ENCODE data around the gene THEMIS.

The THEMIS gene

GRCh38 chr6:127918506-127919427 lies 17.9 kb upstream of the THEMIS start:
- Histone ChIP-seq H3K4me1 (ENCODE audit: control insufficient read depth in 5 of 5, insufficient read depth in 5 of 5, low read length in 5 of 5) (no peaks in the 10 kb centered on the region), H3K9me3 (ENCODE audit: control insufficient read depth in 5 of 5, low read length in 5 of 5) (no peaks in the 10 kb centered on the region), H3K36me3 (ENCODE audit: control insufficient read depth in 5 of 5, insufficient read depth in 5 of 5, low read length in 5 of 5) (no peaks in the 10 kb centered on the region), H3K27ac (ENCODE audit: low read depth, low read length) (no peak overlapping the region), H3K4me3 (ENCODE audit: low read depth in 1 of 5, low read length in 5 of 5) (no peak overlapping the region), H3K27me3 (ENCODE audit: control insufficient read depth in 5 of 5, insufficient read depth in 4 of 5, low read length in 5 of 5) (no peaks in the 10 kb centered on the region), H3K9ac (ENCODE audit: low read length in 5 of 5) (no peak overlapping the region)

- H3K4me1 ChIP-seq (ENCODE audit: control insufficient read depth in 5 of 5, insufficient read depth in 5 of 5, low read length in 5 of 5) = no peaks in the 10 kb centered on the region
- H3K4me3 ChIP-seq (ENCODE audit: low read depth in 1 of 5, low read length in 5 of 5) = no peak overlapping the region
- no peaks in the 10 kb centered on the region for H3K27me3 ChIP-seq (ENCODE audit: control insufficient read depth in 5 of 5, insufficient read depth in 4 of 5, low read length in 5 of 5)
- H3K9me3 ChIP-seq (ENCODE audit: control insufficient read depth in 5 of 5, low read length in 5 of 5) = no peaks in the 10 kb centered on the region
- H3K36me3 ChIP-seq (ENCODE audit: control insufficient read depth in 5 of 5, insufficient read depth in 5 of 5, low read length in 5 of 5) = no peaks in the 10 kb centered on the region
- H3K27ac ChIP-seq (ENCODE audit: low read depth, low read length) = no peak overlapping the region
- no peak overlapping the region for H3K9ac ChIP-seq (ENCODE audit: low read length in 5 of 5)
Observed at GRCh38 chr6:127917766-127918165, 16.9 kb upstream of the THEMIS start.

- Histone ChIP-seq H3K4me3 (ENCODE audit: low read depth in 1 of 5, low read length in 5 of 5) (no peak overlapping the region), H3K9me3 (ENCODE audit: control insufficient read depth in 5 of 5, low read length in 5 of 5) (peaks cover 0 to 4% (median 0%) of the 10 kb centered on the region in 5 donors)
Observed at GRCh38 chr6:127914240-127914639, 13.4 kb upstream of the THEMIS start.

GRCh38 chr6:127912914-127913313 lies 12.1 kb upstream of the THEMIS start:
- Histone ChIP-seq H3K9me3 (ENCODE audit: control insufficient read depth in 5 of 5, low read length in 5 of 5) (peaks cover 0 to 6% (median 2%) of the 10 kb centered on the region in 5 donors), H3K4me3 (ENCODE audit: low read depth in 1 of 5, low read length in 5 of 5) (no peak overlapping the region), H3K36me3 (ENCODE audit: control insufficient read depth in 5 of 5, insufficient read depth in 5 of 5, low read length in 5 of 5) (no peaks in the 10 kb centered on the region)

More at GRCh38 chr6:127914240-127914639, 13.4 kb upstream of the THEMIS start:
- H3K9ac ChIP-seq (ENCODE audit: low read length in 5 of 5) = no peak overlapping the region
- H3K27me3 ChIP-seq (ENCODE audit: control insufficient read depth in 5 of 5, insufficient read depth in 4 of 5, low read length in 5 of 5) = no peaks in the 10 kb centered on the region
- H3K36me3 ChIP-seq (ENCODE audit: control insufficient read depth in 5 of 5, insufficient read depth in 5 of 5, low read length in 5 of 5) = no peaks in the 10 kb centered on the region
- no peak overlapping the region for H3K27ac ChIP-seq (ENCODE audit: low read depth, low read length)
- H3K4me1 ChIP-seq (ENCODE audit: control insufficient read depth in 5 of 5, insufficient read depth in 5 of 5, low read length in 5 of 5) = no peaks in the 10 kb centered on the region

GRCh38 chr6:127907960-127908640 lies 7.2 kb upstream of the THEMIS start:
- H3K4me1 ChIP-seq (ENCODE audit: control insufficient read depth in 5 of 5, insufficient read depth in 5 of 5, low read length in 5 of 5) = no peaks in the 10 kb centered on the region
- H3K9me3 ChIP-seq (ENCODE audit: control insufficient read depth in 5 of 5, low read length in 5 of 5) = peaks cover 0 to 6% (median 2%) of the 10 kb centered on the region in 5 donors
- H3K27me3 ChIP-seq (ENCODE audit: control insufficient read depth in 5 of 5, insufficient read depth in 4 of 5, low read length in 5 of 5) = no peaks in the 10 kb centered on the region
- H3K36me3 ChIP-seq (ENCODE audit: control insufficient read depth in 5 of 5, insufficient read depth in 5 of 5, low read length in 5 of 5) = no peaks in the 10 kb centered on the region
- H3K4me3 ChIP-seq (ENCODE audit: low read depth in 1 of 5, low read length in 5 of 5) = no peak overlapping the region
- H3K9ac ChIP-seq (ENCODE audit: low read length in 5 of 5) = no peak overlapping the region
- H3K27ac ChIP-seq (ENCODE audit: low read depth, low read length) = no peak overlapping the region

More at GRCh38 chr6:127912914-127913313, 12.1 kb upstream of the THEMIS start:
- H3K27ac ChIP-seq (ENCODE audit: low read depth, low read length) = no peak overlapping the region
- H3K4me1 ChIP-seq (ENCODE audit: control insufficient read depth in 5 of 5, insufficient read depth in 5 of 5, low read length in 5 of 5) = no peaks in the 10 kb centered on the region
- no peaks in the 10 kb centered on the region for H3K27me3 ChIP-seq (ENCODE audit: control insufficient read depth in 5 of 5, insufficient read depth in 4 of 5, low read length in 5 of 5)
- H3K9ac ChIP-seq (ENCODE audit: low read length in 5 of 5) = no peak overlapping the region

GRCh38 chr6:127904160-127904559 lies 3.3 kb upstream of the THEMIS start:
- peaks cover 0 to 2% (median 1%) of the 10 kb centered on the region in 5 donors for H3K9me3 ChIP-seq (ENCODE audit: control insufficient read depth in 5 of 5, low read length in 5 of 5)
- no peaks in the 10 kb centered on the region for H3K4me1 ChIP-seq (ENCODE audit: control insufficient read depth in 5 of 5, insufficient read depth in 5 of 5, low read length in 5 of 5)
- no peak overlapping the region for H3K27ac ChIP-seq (ENCODE audit: low read depth, low read length)
- no peaks in the 10 kb centered on the region for H3K27me3 ChIP-seq (ENCODE audit: control insufficient read depth in 5 of 5, insufficient read depth in 4 of 5, low read length in 5 of 5)
- no peak overlapping the region for H3K9ac ChIP-seq (ENCODE audit: low read length in 5 of 5)
- H3K36me3 ChIP-seq (ENCODE audit: control insufficient read depth in 5 of 5, insufficient read depth in 5 of 5, low read length in 5 of 5) = no peaks in the 10 kb centered on the region
- H3K4me3 ChIP-seq (ENCODE audit: low read depth in 1 of 5, low read length in 5 of 5) = no peak overlapping the region

- Histone ChIP-seq H3K27me3 (ENCODE audit: control insufficient read depth in 5 of 5, insufficient read depth in 4 of 5, low read length in 5 of 5) (no peaks in the 10 kb centered on the region), H3K27ac (ENCODE audit: low read depth, low read length) (no peak overlapping the region), H3K36me3 (ENCODE audit: control insufficient read depth in 5 of 5, insufficient read depth in 5 of 5, low read length in 5 of 5) (no peaks in the 10 kb centered on the region), H3K4me1 (ENCODE audit: control insufficient read depth in 5 of 5, insufficient read depth in 5 of 5, low read length in 5 of 5) (no peaks in the 10 kb centered on the region), H3K9ac (ENCODE audit: low read length in 5 of 5) (no peak overlapping the region), H3K9me3 (ENCODE audit: control insufficient read depth in 5 of 5, low read length in 5 of 5) (no peaks in the 10 kb centered on the region), H3K4me3 (ENCODE audit: low read depth in 1 of 5, low read length in 5 of 5) (no peak overlapping the region)
Observed at GRCh38 chr6:127902933-127903332, 2.1 kb upstream of the THEMIS start.

- no peak overlapping the region for H3K27ac ChIP-seq (ENCODE audit: low read depth, low read length)
- no peaks in the 10 kb centered on the region for H3K4me1 ChIP-seq (ENCODE audit: control insufficient read depth in 5 of 5, insufficient read depth in 5 of 5, low read length in 5 of 5)
- H3K9me3 ChIP-seq (ENCODE audit: control insufficient read depth in 5 of 5, low read length in 5 of 5) = no peaks in the 10 kb centered on the region
- H3K4me3 ChIP-seq (ENCODE audit: low read depth in 1 of 5, low read length in 5 of 5) = no peak overlapping the region
- H3K36me3 ChIP-seq (ENCODE audit: control insufficient read depth in 5 of 5, insufficient read depth in 5 of 5, low read length in 5 of 5) = no peaks in the 10 kb centered on the region
- no peak overlapping the region for H3K9ac ChIP-seq (ENCODE audit: low read length in 5 of 5)
- H3K27me3 ChIP-seq (ENCODE audit: control insufficient read depth in 5 of 5, insufficient read depth in 4 of 5, low read length in 5 of 5) = no peaks in the 10 kb centered on the region
Observed at GRCh38 chr6:127897484-127897883, 3.4 kb downstream of the THEMIS start.

- Histone ChIP-seq H3K9ac (ENCODE audit: low read length in 5 of 5) (no peak overlapping the region), H3K27ac (ENCODE audit: low read depth, low read length) (no peak overlapping the region), H3K4me1 (ENCODE audit: control insufficient read depth in 5 of 5, insufficient read depth in 5 of 5, low read length in 5 of 5) (no peaks in the 10 kb centered on the region), H3K9me3 (ENCODE audit: control insufficient read depth in 5 of 5, low read length in 5 of 5) (no peaks in the 10 kb centered on the region), H3K4me3 (ENCODE audit: low read depth in 1 of 5, low read length in 5 of 5) (no peak overlapping the region), H3K36me3 (ENCODE audit: control insufficient read depth in 5 of 5, insufficient read depth in 5 of 5, low read length in 5 of 5) (no peaks in the 10 kb centered on the region), H3K27me3 (ENCODE audit: control insufficient read depth in 5 of 5, insufficient read depth in 4 of 5, low read length in 5 of 5) (no peaks in the 10 kb centered on the region)
Observed at GRCh38 chr6:127894051-127894450, 6.8 kb downstream of the THEMIS start.

GRCh38 chr6:127893541-127893940 lies 7.3 kb downstream of the THEMIS start:
- Histone ChIP-seq H3K4me3 (ENCODE audit: low read depth in 1 of 5, low read length in 5 of 5) (no peak overlapping the region), H3K27me3 (ENCODE audit: control insufficient read depth in 5 of 5, insufficient read depth in 4 of 5, low read length in 5 of 5) (no peaks in the 10 kb centered on the region), H3K9ac (ENCODE audit: low read length in 5 of 5) (no peak overlapping the region), H3K36me3 (ENCODE audit: control insufficient read depth in 5 of 5, insufficient read depth in 5 of 5, low read length in 5 of 5) (no peaks in the 10 kb centered on the region), H3K27ac (ENCODE audit: low read depth, low read length) (no peak overlapping the region), H3K9me3 (ENCODE audit: control insufficient read depth in 5 of 5, low read length in 5 of 5) (no peaks in the 10 kb centered on the region), H3K4me1 (ENCODE audit: control insufficient read depth in 5 of 5, insufficient read depth in 5 of 5, low read length in 5 of 5) (no peaks in the 10 kb centered on the region)

Data from subcutaneous abdominal adipose tissue (tissue), 5 donors.